CMK (cell line): Measurements from ENCODE around the gene ZNF362.
A peak's percentile ranks its signal among the peaks of the same experiment; 100 is the strongest.

Experiments used
- DNase-seq: peaks from one replicate; pipeline ENCODE4 v3.0.0-alpha.2; 2010; ENCODE audit warnings: low read depth

The ZNF362 gene

GRCh38 chr1:33268927-33269610, 12.8 kb downstream of the ZNF362 start:
- DNase-seq: no peak

- no peak for DNase-seq
Observed at GRCh38 chr1:33269621-33270020, 13.3 kb downstream of the ZNF362 start.

- DNase-seq: no peak
Observed at GRCh38 chr1:33270379-33270778, 14.1 kb downstream of the ZNF362 start.

GRCh38 chr1:33270808-33271465, 14.6 kb downstream of the ZNF362 start:
- no peak for DNase-seq

GRCh38 chr1:33271666-33272505, 15.6 kb downstream of the ZNF362 start:
- DNase-seq: no peak

GRCh38 chr1:33272509-33272908, 16.2 kb downstream of the ZNF362 start:
- no peak for DNase-seq

- no peak for DNase-seq
Observed at GRCh38 chr1:33272930-33273329, 16.6 kb downstream of the ZNF362 start.

- DNase-seq: no peak
Observed at GRCh38 chr1:33273406-33273805, 17.1 kb downstream of the ZNF362 start.

GRCh38 chr1:33273961-33274371, 17.7 kb downstream of the ZNF362 start:
- DNase-seq: no peak

GRCh38 chr1:33274446-33274845, 18.2 kb downstream of the ZNF362 start:
- no peak for DNase-seq

GRCh38 chr1:33275195-33275594, 18.9 kb downstream of the ZNF362 start:
- DNase-seq: peak; percentile 98

- DNase-seq: no peak
Observed at GRCh38 chr1:33275706-33276572, 19.6 kb downstream of the ZNF362 start.

- DNase-seq: no peak
Observed at GRCh38 chr1:33276573-33277298, 20.4 kb downstream of the ZNF362 start.

GRCh38 chr1:33277488-33278084, 21.3 kb downstream of the ZNF362 start:
- no peak for DNase-seq

GRCh38 chr1:33280091-33280661, 23.9 kb downstream of the ZNF362 start:
- DNase-seq: no peak

GRCh38 chr1:33281554-33282303, 25.4 kb downstream of the ZNF362 start:
- no peak for DNase-seq

GRCh38 chr1:33282791-33283190, 26.5 kb downstream of the ZNF362 start:
- DNase-seq: no peak

GRCh38 chr1:33284049-33284448, 27.8 kb downstream of the ZNF362 start:
- DNase-seq: no peak

GRCh38 chr1:33286451-33287185, 30.3 kb downstream of the ZNF362 start:
- DNase-seq: no peak
